Activated B cell treated with CpG ODN at 0.5 μM for 24 hours (primary cell): ENCODE results near the gene PHLPP1. TPM values are rescaled to one million over a fixed set of nuclear protein-coding genes. Genes with fewer than 3 reads are reported as not detected.
"Not testable (repeated sequence)": the region's sequence is repeated elsewhere in the genome, so short reads cannot be mapped to it uniquely, and the experiment has no call there.

Experiments
- ATAC-seq: fragments of 200-7000 bp; cut with Tn5 transposase; one replicate; pipeline ENCODE4 v1.10.0; 2021; ENCODE audit warnings: low read depth, mild to moderate bottlenecking, moderate library complexity
- CTCF ChIA-PET: fragments of 350-600 bp; sonication (Branson Sonifier 250); formaldehyde crosslinking; loops from one replicate; lab custom pipeline; 2021; ENCODE audit warnings: antibody characterized with exemption; lab: Charles Lee
- POLR2A ChIA-PET: fragments of 350-600 bp; sonication (Branson Sonifier 250); formaldehyde crosslinking; loops from one replicate; lab custom pipeline; 2021; ENCODE audit warnings: antibody characterized with exemption; lab: Charles Lee
- DNase-seq: peaks from one replicate; pipeline ENCODE4 v3.0.0; 2022
- H3K27ac Mint-ChIP-seq: one replicate; pipeline ENCODE4 v1.8.0; 2020; ENCODE audit warnings: mixed read lengths
- H3K27me3 Mint-ChIP-seq: one replicate; pipeline ENCODE4 v1.8.0; 2021; ENCODE audit warnings: mixed read lengths
- H3K36me3 Mint-ChIP-seq: one replicate; pipeline ENCODE4 v1.8.0; 2021; ENCODE audit warnings: low read depth, mixed read lengths
- H3K4me1 Mint-ChIP-seq: one replicate; pipeline ENCODE4 v1.8.0; 2021; ENCODE audit warnings: mixed read lengths
- H3K4me3 Mint-ChIP-seq: one replicate; pipeline ENCODE4 v1.8.0; 2020; ENCODE audit warnings: mild to moderate bottlenecking, mixed read lengths
- H3K9me3 Mint-ChIP-seq: one replicate; pipeline ENCODE4 v1.8.0; 2020; ENCODE audit warnings: mixed read lengths
- intact Hi-C: fragments of 100-400 bp; cut with micrococcal nuclease; formaldehyde crosslinking; loops from one replicate; pipeline ENCODE4 v1.15.1; 2024
- total RNA-seq: library from RNA; stranded (reverse); gene quantifications from 2 replicates; pipeline ENCODE4 v1.2.3, GENCODE V29; 2022
- TF ChIP-seq, protein P1 (sequence below): fragments of 200-600 bp; IDR thresholded peaks from one replicate; pipeline ENCODE4 v1.8.0; 2022; ENCODE audit warnings: antibody characterized with exemption, mild to moderate bottlenecking

PHLPP1 gene
- total RNA-seq, 1 donor from 2014 or later: 16.1 TPM

DNA sequence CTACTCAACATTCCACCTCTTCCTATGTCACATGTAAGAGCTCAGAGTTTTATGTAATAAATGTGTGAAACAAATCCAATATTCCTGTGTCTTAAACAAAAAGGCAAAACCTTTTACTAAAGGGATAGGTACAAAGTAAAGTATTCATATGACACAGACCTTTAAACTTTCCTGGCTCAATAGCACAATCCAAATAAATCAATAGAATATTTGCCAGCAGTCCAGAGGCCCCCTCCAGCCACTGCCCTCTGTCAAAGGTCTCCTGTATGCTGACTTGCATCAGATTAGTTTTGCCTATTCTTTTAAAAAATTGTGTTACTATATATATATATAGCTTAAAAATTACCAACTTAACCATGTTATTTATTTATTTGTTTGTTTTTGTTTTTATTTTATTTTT is 17.7 kb upstream of the PHLPP1 start:
- Mint-ChIP-seq H3K9me3 (peaks cover 2% of the 10 kb centered on the region), H3K27ac (no peak overlapping the region), H3K4me1 (peaks cover 8% of the 10 kb centered on the region), H3K36me3 (no peaks in the 10 kb centered on the region), H3K27me3 (no peaks in the 10 kb centered on the region), H3K4me3 (no peak overlapping the region)
- ChIA-PET POLR2A (no interaction called here), CTCF (no interaction called here)
- DNase-seq (no peak), ATAC-seq (no peak)
- intact Hi-C loops: no loop called here
- TF ChIP-seq, protein P1, sequence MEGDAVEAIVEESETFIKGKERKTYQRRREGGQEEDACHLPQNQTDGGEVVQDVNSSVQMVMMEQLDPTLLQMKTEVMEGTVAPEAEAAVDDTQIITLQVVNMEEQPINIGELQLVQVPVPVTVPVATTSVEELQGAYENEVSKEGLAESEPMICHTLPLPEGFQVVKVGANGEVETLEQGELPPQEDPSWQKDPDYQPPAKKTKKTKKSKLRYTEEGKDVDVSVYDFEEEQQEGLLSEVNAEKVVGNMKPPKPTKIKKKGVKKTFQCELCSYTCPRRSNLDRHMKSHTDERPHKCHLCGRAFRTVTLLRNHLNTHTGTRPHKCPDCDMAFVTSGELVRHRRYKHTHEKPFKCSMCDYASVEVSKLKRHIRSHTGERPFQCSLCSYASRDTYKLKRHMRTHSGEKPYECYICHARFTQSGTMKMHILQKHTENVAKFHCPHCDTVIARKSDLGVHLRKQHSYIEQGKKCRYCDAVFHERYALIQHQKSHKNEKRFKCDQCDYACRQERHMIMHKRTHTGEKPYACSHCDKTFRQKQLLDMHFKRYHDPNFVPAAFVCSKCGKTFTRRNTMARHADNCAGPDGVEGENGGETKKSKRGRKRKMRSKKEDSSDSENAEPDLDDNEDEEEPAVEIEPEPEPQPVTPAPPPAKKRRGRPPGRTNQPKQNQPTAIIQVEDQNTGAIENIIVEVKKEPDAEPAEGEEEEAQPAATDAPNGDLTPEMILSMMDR: no peak

DNA sequence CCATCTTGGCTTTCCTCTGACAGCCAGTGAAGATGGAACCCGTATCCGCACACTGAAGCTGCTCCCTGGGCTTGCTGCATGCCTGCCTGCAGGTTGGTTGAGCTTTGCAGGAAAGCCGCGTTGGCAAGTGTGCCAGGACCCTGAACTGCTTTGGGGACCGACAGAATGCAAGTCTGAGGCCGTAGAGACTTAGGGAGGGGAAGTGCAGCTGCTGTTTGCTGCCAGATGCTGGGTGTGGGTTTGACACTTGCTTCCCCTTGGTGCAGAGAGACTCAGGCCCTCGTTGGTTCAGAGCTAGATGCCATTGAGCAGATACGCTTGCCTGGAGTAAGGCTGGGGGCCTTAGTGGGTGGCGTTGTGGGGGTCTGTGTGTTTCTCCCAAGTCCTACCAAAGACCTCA is 13.1 kb upstream of the PHLPP1 start:
- no peak for DNase-seq
- ChIA-PET CTCF (no interaction called here), POLR2A (interaction anchor here (0.6 kb wide), 1 partner anchor 720 kb away, joined by 10 read pairs; the partner anchor contains the start of gene VPS4B)
- no peak overlapping the region for H3K27ac Mint-ChIP-seq
- intact Hi-C loops: no loop called here
- H3K9me3 Mint-ChIP-seq: peaks cover 2% of the 10 kb centered on the region
- H3K4me1 Mint-ChIP-seq: peaks cover 9% of the 10 kb centered on the region
- ATAC-seq: no peak
- H3K36me3 Mint-ChIP-seq: no peaks in the 10 kb centered on the region
- no peaks in the 10 kb centered on the region for H3K27me3 Mint-ChIP-seq
- no peak overlapping the region for H3K4me3 Mint-ChIP-seq
- TF ChIP-seq, protein P1: no peak

DNA sequence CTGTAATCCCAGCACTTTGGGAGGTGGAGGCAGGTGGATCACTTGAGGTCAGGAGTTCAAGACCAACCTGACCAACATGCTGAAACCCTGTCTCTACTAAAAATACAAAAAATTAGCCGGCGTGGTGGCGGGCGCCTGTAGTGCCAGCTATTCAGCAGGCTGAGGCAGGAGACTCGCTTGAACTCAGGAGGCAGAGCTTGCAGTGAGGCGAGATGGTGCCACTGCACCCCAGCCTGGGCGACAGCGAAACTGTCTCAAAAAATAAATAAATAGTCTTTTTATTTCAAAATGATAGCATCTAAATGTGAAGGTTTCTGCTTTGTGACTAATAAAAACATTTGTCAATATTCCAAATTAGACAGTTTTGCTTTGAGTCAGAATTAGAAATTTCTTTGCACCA is 8.5 kb upstream of the PHLPP1 start:
- H3K4me1 Mint-ChIP-seq, H3K36me3 Mint-ChIP-seq, H3K9me3 Mint-ChIP-seq, H3K27me3 Mint-ChIP-seq, intact Hi-C loops, H3K4me3 Mint-ChIP-seq, ATAC-seq, CTCF ChIA-PET, H3K27ac Mint-ChIP-seq, DNase-seq, POLR2A ChIA-PET: not testable (repeated sequence)

- not testable (repeated sequence) for H3K36me3 Mint-ChIP-seq, H3K4me1 Mint-ChIP-seq, ATAC-seq, DNase-seq, H3K27me3 Mint-ChIP-seq, H3K9me3 Mint-ChIP-seq, H3K27ac Mint-ChIP-seq, H3K4me3 Mint-ChIP-seq
- POLR2A ChIA-PET: interaction anchor here (0.7 kb wide), 1 partner anchor 66 kb away, joined by 4 read pairs; no protein-coding TSS in a partner anchor
- intact Hi-C loops: loop anchor here (5.0 kb wide), 1 partner anchor 632 kb away; no protein-coding TSS in a partner anchor
- CTCF ChIA-PET: interaction anchor here (1.5 kb wide), 1 partner anchor 273 kb away, joined by 6 read pairs; no protein-coding TSS in a partner anchor
Observed at GRCh38 chr18:62709908-62710307, 5.4 kb upstream of the PHLPP1 start.

DNA sequence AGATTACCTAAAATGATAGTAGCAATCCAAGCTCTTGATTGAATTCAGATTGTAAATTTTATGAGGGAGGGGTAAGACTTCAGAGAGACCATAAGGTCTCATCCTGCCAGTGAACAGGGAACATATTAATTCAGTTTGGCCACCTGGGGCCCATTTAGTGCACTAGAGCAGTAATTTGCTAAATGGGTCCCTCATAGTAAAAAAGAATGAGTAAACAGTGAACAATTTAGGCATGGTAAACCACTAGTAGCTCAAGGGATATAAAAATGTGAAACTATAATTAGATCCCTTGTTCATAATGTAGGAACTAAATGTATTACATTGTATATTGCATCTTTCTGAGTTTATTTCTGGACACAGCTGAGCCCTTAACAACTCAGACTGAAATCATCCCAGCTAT is 4.9 kb upstream of the PHLPP1 start:
- no peak overlapping the region for H3K27ac Mint-ChIP-seq
- no peaks in the 10 kb centered on the region for H3K9me3 Mint-ChIP-seq
- TF ChIP-seq, protein P1: no peak
- peaks cover 8% of the 10 kb centered on the region for H3K4me1 Mint-ChIP-seq
- no peaks in the 10 kb centered on the region for H3K27me3 Mint-ChIP-seq
- ATAC-seq (no peak), DNase-seq (no peak)
- ChIA-PET CTCF (interaction anchor here (1.5 kb wide), 1 partner anchor 272 kb away, joined by 6 read pairs; no protein-coding TSS in a partner anchor), POLR2A (no interaction called here)
- intact Hi-C loops: loop anchor here (5.0 kb wide), 1 partner anchor 632 kb away; no protein-coding TSS in a partner anchor
- no peak overlapping the region for H3K4me3 Mint-ChIP-seq
- H3K36me3 Mint-ChIP-seq: peaks cover 3% of the 10 kb centered on the region

DNA sequence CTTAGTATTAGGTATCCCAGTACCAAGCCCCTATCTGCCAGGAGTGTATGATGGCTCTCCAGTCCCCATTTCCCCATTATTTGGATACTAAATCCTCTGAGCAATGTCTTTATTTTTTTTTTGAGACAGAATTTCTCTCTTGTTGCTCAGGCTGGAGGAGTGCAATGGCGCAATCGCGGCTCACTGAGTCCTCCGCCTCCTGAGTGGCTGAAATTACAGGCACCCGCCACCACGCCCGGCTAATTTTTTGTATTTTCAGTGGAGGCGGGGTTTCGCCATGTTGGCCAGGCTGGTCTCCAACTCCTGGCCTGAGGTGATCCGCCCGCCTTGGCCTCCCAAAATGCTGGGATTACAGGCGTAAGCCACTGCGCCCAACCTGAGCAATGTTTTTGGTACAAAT is 3.6 kb upstream of the PHLPP1 start:
- Mint-ChIP-seq H3K27me3 (no peaks in the 10 kb centered on the region), H3K27ac (no peak overlapping the region), H3K9me3 (no peaks in the 10 kb centered on the region), H3K4me3 (no peak overlapping the region), H3K4me1 (peaks cover 8% of the 10 kb centered on the region), H3K36me3 (peaks cover 3% of the 10 kb centered on the region)
- POLR2A ChIA-PET: no interaction called here
- TF ChIP-seq, protein P1: no peak
- CTCF ChIA-PET: no interaction called here
- no peak for ATAC-seq
- intact Hi-C loops: loop anchor here (5.0 kb wide), 1 partner anchor 631 kb away; no protein-coding TSS in a partner anchor
- DNase-seq: no peak
